HepG2 (cell line): ENCODE measurements around the gene METTL16. TPM values are rescaled to one million over a fixed set of nuclear protein-coding genes. Genes with fewer than 3 reads are reported as not detected.

ENCODE experiments used
- ATAC-seq: fragments of 200-7000 bp; cut with Tn5 transposase; 3 replicates; pipeline ENCODE4 v1.9.1; 2020; ENCODE audit warnings: mild to moderate bottlenecking, moderate library complexity
- BruUV-seq: library from RNA; stranded (reverse); fragments of 400-500 nt; replicated peaks from 2 replicates; lab custom pipeline; 2021; lab: Mats Ljungman, UMichigan
- CTCF ChIA-PET: fragments of 300-600 bp; formaldehyde crosslinking; extraction: SDS; loops from one replicate; lab custom pipeline; 2021; ENCODE audit warnings: low total read pairs, inconsistent platforms, low intra/inter-chr PET ratio; lab: Yijun Ruan, JAX
- POLR2A ChIA-PET: fragments of 350-600 bp; sonication (Branson Sonifier 250); formaldehyde crosslinking; loops from one replicate; lab custom pipeline; 2020; ENCODE audit warnings: antibody characterized with exemption, inconsistent platforms; lab: Yijun Ruan, JAX
- DNase-seq: peaks from one replicate; pipeline ENCODE4 v3.0.0-alpha.2; 2015; ENCODE audit warnings: low spot score
- FAIRE-seq: peaks from 3 replicates; lab custom pipeline; 2011; peaks lifted over from hg19 to GRCh38; lab: Jason Lieb, UNC
- H2AFZ ChIP-seq: one replicate; pipeline ENCODE4 v1.6.1; 2011; ENCODE audit warnings: low read length, inconsistent platforms
- H3K27ac ChIP-seq: fragments of 300-600 bp; 3 replicates; pipeline ENCODE4 v1.8.0; 2011; ENCODE audit warnings: mixed run types, mild to moderate bottlenecking, mixed read lengths, low read length, inconsistent platforms; ENCODE audit not compliant: insufficient read depth; ENCODE audit errors: extremely low read length
- H3K27me3 ChIP-seq, 2 experiments: fragments of 200-600 bp in 1 of 2; 2 replicates in 1 of 2; 3 replicates in 1 of 2; pipeline versions ENCODE4 v1.6.0 to v1.8.0; 2011; ENCODE audit warnings: low read length in 2 of 2, mild to moderate bottlenecking in 2 of 2, moderate library complexity in 2 of 2, inconsistent platforms in 1 of 2; ENCODE audit not compliant: insufficient read depth in 2 of 2, control insufficient read depth in 1 of 2
- H3K36me3 ChIP-seq, 2 experiments: fragments of 200-600 bp in 1 of 2; replicated peaks in 1 of 2; 2 replicates in 1 of 2; 3 replicates in 1 of 2; pipeline versions ENCODE4 v1.5.1 to v1.8.0; 2011; ENCODE audit warnings: low read length in 2 of 2, inconsistent platforms in 1 of 2; ENCODE audit not compliant: insufficient read depth in 2 of 2, control insufficient read depth in 1 of 2
- H3K4me1 ChIP-seq: 2 replicates; pipeline ENCODE4 v1.5.1; 2012; ENCODE audit warnings: low read length, inconsistent platforms; ENCODE audit not compliant: insufficient read depth
- H3K4me2 ChIP-seq: 2 replicates; pipeline ENCODE4 v1.6.0; 2011; ENCODE audit warnings: low read depth, low read length, inconsistent platforms
- H3K4me3 ChIP-seq, 3 experiments: fragments of 200-600 bp in 1 of 3; sonication (generic), shearing (Covaris generic) in 1 of 3; replicated peaks in 1 of 3; 2 replicates each; pipeline ENCODE4 v1.5.1; 2011 to 2016; ENCODE audit warnings: low read length in 3 of 3, inconsistent platforms in 2 of 3, low read depth in 2 of 3, mild to moderate bottlenecking in 2 of 3, control low read depth in 1 of 3, mixed read lengths in 1 of 3; ENCODE audit not compliant: insufficient read depth in 1 of 3
- H3K79me2 ChIP-seq: one replicate; pipeline ENCODE4 v1.6.1; 2011; ENCODE audit warnings: low read length, inconsistent platforms; ENCODE audit not compliant: insufficient read depth
- H3K9ac ChIP-seq: 2 replicates; pipeline ENCODE4 v1.6.0; 2011; ENCODE audit warnings: mild to moderate bottlenecking, low read depth, low read length, inconsistent platforms; ENCODE audit not compliant: insufficient read depth
- H3K9me3 ChIP-seq: 2 replicates; pipeline ENCODE4 v1.5.1; 2012; ENCODE audit warnings: mild to moderate bottlenecking, low read length
- H4K20me1 ChIP-seq: 2 replicates; pipeline ENCODE4 v1.6.0; 2011; ENCODE audit warnings: inconsistent platforms, mild to moderate bottlenecking, low read length, moderate library complexity; ENCODE audit not compliant: insufficient read depth
- AFF4 ChIP-seq: sonication (generic); formaldehyde crosslinking; IDR thresholded peaks from 2 replicates; pipeline ENCODE4 v1.4.0; 2020; ENCODE audit warnings: missing genetic modification reagents
- CREM ChIP-seq, 2 experiments: sonication (generic) in 1 of 2; formaldehyde crosslinking in 1 of 2; IDR thresholded peaks; 2 replicates each; pipeline versions ENCODE4 v1.4.0 to v1.6.1; 2016 to 2020; ENCODE audit warnings: antibody characterized with exemption in 1 of 2, mild to moderate bottlenecking in 1 of 2, missing genetic modification reagents in 1 of 2
- ERF ChIP-seq: IDR thresholded peaks from 2 replicates; pipeline ENCODE4 v1.6.1; 2018; ENCODE audit warnings: missing biosample characterization, missing genetic modification reagents
- HBP1 ChIP-seq: IDR thresholded peaks from 2 replicates; pipeline ENCODE4 v1.6.1; 2016; ENCODE audit warnings: low read depth, control low read depth
- PATZ1 ChIP-seq: sonication (generic); formaldehyde crosslinking; IDR thresholded peaks from 2 replicates; pipeline ENCODE4 v1.4.0; 2020; ENCODE audit warnings: missing genetic modification reagents
- REST ChIP-seq, 2 experiments: IDR thresholded peaks; 2 replicates each; pipeline ENCODE4 v1.6.1; 2011 to 2012; ENCODE audit warnings: low read length in 2 of 2, borderline replicate concordance in 1 of 2, low read depth in 1 of 2, mild to moderate bottlenecking in 1 of 2, moderate library complexity in 1 of 2
- SNAPC2 ChIP-seq: sonication (generic); formaldehyde crosslinking; IDR thresholded peaks from 2 replicates; pipeline ENCODE4 v1.8.1; 2022; ENCODE audit warnings: mild to moderate bottlenecking, missing genetic modification reagents
- TP53 ChIP-seq: sonication (generic); formaldehyde crosslinking; conservative IDR thresholded peaks from 2 replicates; pipeline ENCODE4 v1.4.0; 2020; ENCODE audit warnings: missing genetic modification reagents
- ZHX1 ChIP-seq: sonication (generic); formaldehyde crosslinking; IDR thresholded peaks from 2 replicates; pipeline ENCODE4 v1.8.1; 2022; ENCODE audit warnings: low read depth, mild to moderate bottlenecking, missing genetic modification reagents
- ZNF720 ChIP-seq: sonication (generic); formaldehyde crosslinking; IDR thresholded peaks from 2 replicates; pipeline ENCODE4 v1.4.0; 2020; ENCODE audit warnings: missing genetic modification reagents
- WGBS: methylation state at CpG from one replicate; pipeline ENCODE4 v1.1.6; 2017; ENCODE audit warnings: low lambda C conversion rate; 5-methylcytosine and 5-hydroxymethylcytosine counted together
- in situ Hi-C: cut with HindIII; loops from 2 replicates; pipeline ENCODE4 v1.10.0; 2017; ENCODE audit warnings: low pct_unique_long_range_greater_than_20kb; ENCODE audit not compliant: extremely low pct_ligation_motif_present
- intact Hi-C: fragments of 100-400 bp; cut with micrococcal nuclease; formaldehyde crosslinking; loops from one replicate; pipeline ENCODE4 v1.10.0; 2022; ENCODE audit not compliant: unreplicated experiment
- polyA plus RNA-seq, 8 experiments: library from polyadenylated mRNA; depleted of rRNA in 3 of 8; stranded (reverse) in 7 of 8; unstranded in 1 of 8; fragments of >200 nt; fragmentation: Illumina TruSeq in 4 of 8; extraction: Trizol in 4 of 8; gene quantifications; 2 replicates each; pipeline versions ENCODE4 v1.2.1 to v1.2.3, GENCODE V29; 2011 to 2016; ENCODE audit warnings: low read depth in 4 of 8, missing spikeins in 1 of 8, mixed read lengths in 1 of 8; ENCODE audit not compliant: insufficient read depth in 1 of 8
- total RNA-seq, 5 experiments: library from RNA; depleted of rRNA; stranded (reverse); fragments of >200 nt; fragmentation: Illumina TruSeq; extraction: Trizol; gene quantifications; 2 replicates each; pipeline ENCODE4 v1.2.3, GENCODE V29; 2016; ENCODE audit warnings: low read depth in 1 of 5

METTL16 gene
- total and polyA plus RNA-seq, 2 of the 13 experiments (the other 11 are each of a cell fraction or from before 2014, with no cell fraction given) = 11.6 to 18.5 TPM

GRCh38 chr17:2376107-2376506 lies 135.6 kb downstream of the METTL16 start:
- Histone ChIP-seq H3K27ac (no peak overlapping the region), H3K9ac (no peak overlapping the region), H4K20me1 (no peaks in the 10 kb centered on the region), H3K4me1 (no peaks in the 10 kb centered on the region), H3K36me3 (peaks cover 9 to 14% of the 10 kb centered on the region in 2 experiments; a peak in 3 of 5 replicates), H3K79me2 (no peaks in the 10 kb centered on the region), H3K27me3 (no peaks in the 10 kb centered on the region), H2AFZ (no peak overlapping the region), H3K9me3 (no peaks in the 10 kb centered on the region), H3K4me3 (no peak overlapping the region), H3K4me2 (no peak overlapping the region)
- intact Hi-C loops = no loop called here
- BruUV-seq = no TSS peak
- 98% methylated on average over 7 of the region's 14 CpGs for WGBS
- no peak for FAIRE-seq
- CTCF ChIA-PET = no interaction called here
- in situ Hi-C loops = loop anchor here (5.0 kb wide), 1 partner anchor 36 kb away; no protein-coding TSS in a partner anchor
- POLR2A ChIA-PET = no interaction called here
- ATAC-seq = no peak
- no peak for DNase-seq
- TF ChIP-seq PATZ1 (CRISPR knock-in tag) (no peak), HBP1 (no peak), ZHX1 (CRISPR knock-in tag) (no peak), ZNF720 (CRISPR knock-in tag) (no peak), AFF4 (CRISPR knock-in tag) (no peak), SNAPC2 (no peak), CREM (IDR thresholded peaks at IDR 0.05) (no peak), CREM (CRISPR knock-in tag; IDR thresholded peaks at IDR 0.05) (no peak), ERF (no peak), REST (IDR thresholded peaks at IDR 0.05; ENCODE audit: borderline replicate concordance in 1 of 2, low read depth in 1 of 2, low read length in 2 of 2) (no peak), TP53 (CRISPR knock-in tag) (no peak)
